ENCODE data around the gene ADCY10. TPM values are rescaled to one million over a fixed set of nuclear protein-coding genes. Genes with fewer than 3 reads are reported as not detected.

Gene ADCY10
- total RNA-seq, 1 experiment from 2014 or later, result 0.20 TPM

- Histone ChIP-seq H4K91ac (ENCODE audit: insufficient read length, low read depth, low read length) (no peak overlapping the region), H4K8ac (replicated peaks; ENCODE audit: insufficient read length, low read depth, low read length) (no peak overlapping the region), H3K4ac (ENCODE audit: low read depth, low read length) (no peak overlapping the region), H2AK5ac (ENCODE audit: insufficient read length, low read length) (no peak overlapping the region), H3K23ac (ENCODE audit: insufficient read length, low read depth, low read length) (no peak overlapping the region), H3K18ac (ENCODE audit: insufficient read length, low read depth, low read length) (no peak overlapping the region), H2AFZ (ENCODE audit: low read length) (no peak overlapping the region), H2BK20ac (ENCODE audit: low read depth, low read length, poor library complexity, severe bottlenecking) (no peak overlapping the region), H2BK120ac (ENCODE audit: low read depth, low read length, poor library complexity, severe bottlenecking) (no peak overlapping the region), H3K4me1 (ENCODE audit: insufficient read depth, low read length) (no peaks in the 10 kb centered on the region), H3K27ac (ENCODE audit: insufficient read length, low read depth, low read length) (no peak overlapping the region), H3K79me2 (ENCODE audit: insufficient read depth, low read length) (no peaks in the 10 kb centered on the region), H3K79me1 (ENCODE audit: insufficient read depth, low read depth, low read length, poor library complexity, severe bottlenecking) (no peaks in the 10 kb centered on the region), H3K4me2 (ENCODE audit: insufficient read depth, insufficient read length, low read length) (no peak overlapping the region), H3K9ac (ENCODE audit: extremely low read depth, insufficient read length, low read length) (no peak overlapping the region), H3K9me3 (ENCODE audit: control insufficient read depth, low read depth, low read length) (no peaks in the 10 kb centered on the region), H4K5ac (ENCODE audit: insufficient read length, low read depth, low read length) (no peak overlapping the region), H2BK15ac (ENCODE audit: low read depth, low read length) (no peak overlapping the region), H3K27me3 (ENCODE audit: insufficient read depth, low read length) (no peaks in the 10 kb centered on the region), H3K56ac (ENCODE audit: insufficient read length, low read depth, low read length) (no peak overlapping the region), H3K23me2 (ENCODE audit: insufficient read length, low read depth, low read length, poor library complexity, severe bottlenecking) (no peaks in the 10 kb centered on the region), H3T11ph (ENCODE audit: low read length) (no peak overlapping the region), H3K14ac (ENCODE audit: insufficient read depth, low read length) (no peak overlapping the region), H4K20me1 (ENCODE audit: control insufficient read depth, insufficient read depth, insufficient read length) (no peaks in the 10 kb centered on the region), H2BK12ac (ENCODE audit: insufficient read length, low read depth, low read length) (no peak overlapping the region), H2BK5ac (ENCODE audit: insufficient read length, low read length) (no peak overlapping the region)
- Mint-ChIP-seq H3K36me3 (ENCODE audit: insufficient read depth in 1 of 3, low read depth in 3 of 3) (peaks cover 18 to 51% (median 46%) of the 10 kb centered on the region in 3 experiments; a peak in 6 of 7 replicates), H3K4me3 (no peak overlapping the region), H3K27me3 (ENCODE audit: low read depth) (no peaks in the 10 kb centered on the region), H3K9me3 (no peaks in the 10 kb centered on the region), H3K4me1 (peaks cover 0 to 8% of the 10 kb centered on the region in 2 experiments; a peak in 3 of 4 replicates), H3K27ac (no peak overlapping the region)
- DNase-seq, result no peak
- TF ChIP-seq CTCF (conservative IDR thresholded peaks at IDR 0.05), result no peak
- no CpG with 5 or more reads among the region's 5 CpGs for WGBS (ENCODE audit: extremely low coverage, insufficient read length, low lambda C conversion rate)
Observed at GRCh38 chr1:167786502-167786901, 127.4 kb downstream of the ADCY10 start.

Measured in H9 (cell line).